GM12872 (cell line): ENCODE measurements around the gene TNFRSF12A.

Experiments
- TF ChIP-seq, protein P1 (sequence below): IDR thresholded peaks from 3 replicates; pipeline ENCODE4 v1.5.1; 2011; ENCODE audit warnings: low read depth, mild to moderate bottlenecking, low read length, moderate library complexity; ENCODE audit not compliant: insufficient read depth

TNFRSF12A gene

GRCh38 chr16:3007957-3008689, 12.0 kb upstream of the TNFRSF12A start:
- TF ChIP-seq, protein P1, sequence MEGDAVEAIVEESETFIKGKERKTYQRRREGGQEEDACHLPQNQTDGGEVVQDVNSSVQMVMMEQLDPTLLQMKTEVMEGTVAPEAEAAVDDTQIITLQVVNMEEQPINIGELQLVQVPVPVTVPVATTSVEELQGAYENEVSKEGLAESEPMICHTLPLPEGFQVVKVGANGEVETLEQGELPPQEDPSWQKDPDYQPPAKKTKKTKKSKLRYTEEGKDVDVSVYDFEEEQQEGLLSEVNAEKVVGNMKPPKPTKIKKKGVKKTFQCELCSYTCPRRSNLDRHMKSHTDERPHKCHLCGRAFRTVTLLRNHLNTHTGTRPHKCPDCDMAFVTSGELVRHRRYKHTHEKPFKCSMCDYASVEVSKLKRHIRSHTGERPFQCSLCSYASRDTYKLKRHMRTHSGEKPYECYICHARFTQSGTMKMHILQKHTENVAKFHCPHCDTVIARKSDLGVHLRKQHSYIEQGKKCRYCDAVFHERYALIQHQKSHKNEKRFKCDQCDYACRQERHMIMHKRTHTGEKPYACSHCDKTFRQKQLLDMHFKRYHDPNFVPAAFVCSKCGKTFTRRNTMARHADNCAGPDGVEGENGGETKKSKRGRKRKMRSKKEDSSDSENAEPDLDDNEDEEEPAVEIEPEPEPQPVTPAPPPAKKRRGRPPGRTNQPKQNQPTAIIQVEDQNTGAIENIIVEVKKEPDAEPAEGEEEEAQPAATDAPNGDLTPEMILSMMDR, result no peak

- TF ChIP-seq, protein P1, result no peak
Measured at GRCh38 chr16:3008690-3009037, 11.5 kb upstream of the TNFRSF12A start.

DNA sequence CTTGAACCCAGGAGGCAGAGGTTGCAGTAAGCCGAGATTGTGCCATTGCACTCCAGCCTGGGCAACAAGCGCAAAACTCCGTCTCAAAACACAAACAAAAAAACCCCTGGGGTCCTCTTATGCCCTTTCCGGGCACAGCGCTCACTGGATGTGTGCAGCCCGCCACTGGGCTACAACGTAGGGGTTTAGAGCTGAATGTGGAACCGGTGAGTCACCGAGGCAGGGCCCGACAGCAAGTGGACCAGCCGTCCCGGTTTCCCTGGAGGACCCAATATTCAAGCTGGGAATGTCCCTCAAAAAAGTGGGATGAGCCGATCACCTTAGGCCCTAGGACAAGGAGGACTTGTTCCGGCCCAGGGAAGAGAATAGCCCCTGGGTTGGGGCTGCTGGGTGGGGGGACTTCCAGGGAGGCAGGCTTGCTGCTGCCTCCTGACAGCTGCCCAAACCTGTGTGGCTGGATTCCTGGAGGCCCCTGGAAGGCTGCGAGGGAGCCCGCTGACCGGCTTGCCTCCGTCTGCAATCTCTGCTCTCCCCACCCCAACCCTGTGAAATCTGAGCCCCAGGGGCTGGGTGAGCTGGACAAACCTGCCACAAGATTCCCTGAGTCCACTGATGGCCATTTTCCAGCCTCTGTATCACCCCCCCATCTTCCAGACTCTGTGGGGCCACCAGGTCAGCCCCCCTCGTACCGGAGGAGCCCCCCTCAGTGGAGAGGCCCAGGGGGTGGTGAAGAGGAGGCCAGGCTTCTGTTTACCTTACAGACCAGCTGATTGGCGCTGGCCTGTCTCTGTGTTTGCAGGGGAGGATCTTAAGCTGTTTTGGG, 10.4 kb upstream of the TNFRSF12A start:
- TF ChIP-seq, protein P1, result no peak

DNA sequence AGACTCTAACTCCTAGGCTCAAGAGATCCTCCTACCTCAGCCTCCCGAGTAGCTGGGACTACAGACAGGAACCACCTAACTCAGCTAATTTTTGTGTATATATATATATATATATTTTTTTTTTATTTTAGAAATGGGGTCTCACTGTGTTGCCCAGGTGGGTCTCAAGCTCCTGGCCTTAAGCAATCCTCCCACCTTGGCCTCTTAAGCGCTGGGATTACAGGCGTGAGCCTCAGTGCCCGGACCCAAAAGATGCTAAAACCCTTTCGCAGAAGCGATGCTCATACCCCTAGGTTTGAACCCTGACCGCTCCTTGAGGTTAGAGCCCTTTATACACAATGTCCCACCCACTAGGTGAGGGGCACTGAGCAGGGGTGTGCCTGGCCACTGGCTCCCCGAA, 9.7 kb upstream of the TNFRSF12A start:
- TF ChIP-seq, protein P1, result no peak

DNA sequence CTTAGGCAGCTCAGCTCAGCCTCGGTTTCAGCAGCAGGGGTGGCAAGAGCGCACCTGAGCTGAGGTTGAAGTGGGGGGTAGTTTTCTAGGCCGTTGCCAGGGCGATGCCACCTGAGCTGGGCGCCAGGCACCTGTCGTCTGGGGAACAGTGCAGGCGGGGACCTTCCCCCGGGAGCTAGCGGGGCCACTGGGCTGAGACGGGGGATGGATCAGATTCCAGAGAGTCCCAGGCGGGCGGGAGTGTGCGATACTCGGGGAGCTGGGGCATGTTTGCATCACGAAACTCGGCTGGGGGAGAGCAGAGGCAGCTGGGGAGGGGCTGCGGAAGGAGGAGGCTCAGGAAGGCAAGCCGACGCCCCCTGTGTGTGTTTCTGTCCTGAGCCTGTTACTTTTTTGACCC, 7.9 kb upstream of the TNFRSF12A start:
- TF ChIP-seq, protein P1, result no peak

DNA sequence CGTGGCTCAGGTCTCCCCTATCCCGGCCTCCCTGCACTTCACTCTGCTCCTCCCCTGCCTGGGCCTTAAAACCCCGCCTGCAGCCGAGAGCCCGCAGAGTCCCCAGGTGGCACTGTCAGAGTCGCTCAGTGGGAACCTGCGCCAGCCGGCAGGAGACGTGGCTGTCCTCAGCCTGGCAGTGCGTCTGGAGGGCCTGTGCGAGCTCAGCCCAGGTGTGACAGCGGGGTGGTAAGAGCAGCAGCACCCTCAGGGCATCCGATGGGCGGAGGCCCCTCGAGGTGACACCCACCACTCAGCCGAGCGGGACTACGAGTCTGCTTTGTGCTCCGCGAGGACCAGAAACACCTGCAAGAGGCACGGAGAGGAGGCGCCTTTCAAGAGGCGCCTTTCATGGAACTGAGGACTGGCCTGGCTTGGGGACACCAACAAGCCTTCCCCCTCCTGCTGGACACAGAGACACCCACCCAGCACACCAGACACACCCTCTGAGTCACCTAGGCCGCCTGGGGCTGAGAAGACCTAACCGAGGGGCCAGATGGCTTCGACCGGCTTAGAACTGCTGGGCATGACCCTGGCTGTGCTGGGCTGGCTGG, 7.2 kb upstream of the TNFRSF12A start, which contains the start of gene CLDN9:
Gene CLDN9 (plus strand): TSS at position 96 of the 593 bp plus-strand sequence. CDS start 440 bp downstream, at position 536.
- TF ChIP-seq, protein P1, result no peak

- TF ChIP-seq, protein P1, result no peak
Measured at GRCh38 chr16:3013491-3013951, 6.6 kb upstream of the TNFRSF12A start.
